GM23248 (cell line): ENCODE results near the gene TRIM37.
"Not testable (repeated sequence)": the region's sequence is repeated elsewhere in the genome, so short reads cannot be mapped to it uniquely, and the experiment has no call there.

Experiments used
- EZH2 ChIP-seq: fragments of 200-600 bp; sonication (generic); IDR thresholded peaks from 2 replicates; pipeline ENCODE4 v1.6.1; 2018; ENCODE audit warnings: antibody characterized with exemption, mild to moderate bottlenecking; ENCODE audit not compliant: insufficient read depth, poor library complexity, severe bottlenecking
- EZH2phosphoT487 ChIP-seq: fragments of 200-600 bp; sonication (generic); IDR thresholded peaks from 2 replicates; pipeline ENCODE4 v1.6.1; 2018; ENCODE audit warnings: antibody characterized with exemption, moderate library complexity, mild to moderate bottlenecking, low read depth; ENCODE audit not compliant: insufficient read depth

DNA sequence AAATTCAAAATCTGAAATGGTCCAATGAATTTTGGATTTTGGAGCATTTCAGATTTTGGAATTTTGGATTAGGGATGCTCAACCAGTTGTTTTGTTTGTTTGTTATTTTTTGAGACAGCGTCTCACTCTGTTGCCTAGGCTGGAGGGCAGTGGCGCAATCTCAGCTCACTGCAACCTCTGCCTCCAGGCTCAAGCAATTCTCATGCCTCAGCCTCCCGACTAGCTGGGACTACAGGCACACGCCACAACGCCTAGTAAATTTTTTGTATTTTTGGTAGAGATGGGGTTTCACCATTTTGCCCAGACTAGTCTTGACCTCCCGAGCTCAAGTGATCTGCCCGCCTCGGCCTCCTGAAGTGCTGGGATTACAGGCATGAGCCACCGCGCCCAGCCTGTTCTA lies 31.7 kb upstream of the TRIM37 start:
- TF ChIP-seq EZH2, EZH2phosphoT487: not testable (repeated sequence)
